Omental fat pad (tissue), 4 donors: ENCODE data around the gene CDYL2. TPM values are rescaled to one million over a fixed set of nuclear protein-coding genes. Genes with fewer than 3 reads are reported as not detected.

ENCODE experiments used
- ATAC-seq: fragments of 150-250 bp; one replicate; pipeline ENCODE4 v1.9.1; 2016; ENCODE audit warnings: mild to moderate bottlenecking, moderate library complexity; ENCODE audit not compliant: low FRiP score
- DNase-seq: peaks from one replicate; pipeline ENCODE4 v3.0.0-alpha.2; 2019; ENCODE audit warnings: low spot score
- total RNA-seq, 4 donors: library from RNA; depleted of rRNA; stranded (reverse); fragments of >200 nt; gene quantifications; one replicate each; pipeline ENCODE4 v1.1.0, GENCODE V29; 2016
- TF ChIP-seq, protein P1 (sequence below), 3 donors: fragments of 450-650 bp; IDR thresholded peaks; one replicate each; pipeline ENCODE4 v1.5.1; 2016 to 2017; ENCODE audit warnings: antibody characterized with exemption in 3 of 3, mild to moderate bottlenecking in 3 of 3, moderate library complexity in 2 of 3

CDYL2 gene
- total RNA-seq, 4 donors from 2014 or later: 5.9 to 8.8 (median 6.6) TPM

DNA sequence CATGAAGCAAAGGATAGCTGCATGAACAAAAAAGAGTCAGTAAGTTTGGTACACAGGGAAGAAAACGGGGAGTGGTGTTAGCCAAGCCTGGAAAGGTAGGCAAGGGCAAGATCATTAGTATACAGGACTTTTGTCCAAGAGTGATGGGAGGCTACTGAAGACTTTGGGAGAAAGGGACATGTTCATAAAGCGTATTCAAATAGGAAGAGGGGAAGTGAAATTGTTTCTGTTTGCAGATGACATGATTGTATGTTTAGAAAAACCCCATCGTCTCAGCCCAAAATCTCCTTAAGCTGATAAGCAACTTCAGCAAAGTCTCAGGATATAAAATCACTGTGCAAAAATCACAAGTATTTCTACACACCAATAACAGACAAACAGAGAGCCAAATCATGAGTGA, 19.4 kb downstream of the CDYL2 start:
- TF ChIP-seq, protein P1, sequence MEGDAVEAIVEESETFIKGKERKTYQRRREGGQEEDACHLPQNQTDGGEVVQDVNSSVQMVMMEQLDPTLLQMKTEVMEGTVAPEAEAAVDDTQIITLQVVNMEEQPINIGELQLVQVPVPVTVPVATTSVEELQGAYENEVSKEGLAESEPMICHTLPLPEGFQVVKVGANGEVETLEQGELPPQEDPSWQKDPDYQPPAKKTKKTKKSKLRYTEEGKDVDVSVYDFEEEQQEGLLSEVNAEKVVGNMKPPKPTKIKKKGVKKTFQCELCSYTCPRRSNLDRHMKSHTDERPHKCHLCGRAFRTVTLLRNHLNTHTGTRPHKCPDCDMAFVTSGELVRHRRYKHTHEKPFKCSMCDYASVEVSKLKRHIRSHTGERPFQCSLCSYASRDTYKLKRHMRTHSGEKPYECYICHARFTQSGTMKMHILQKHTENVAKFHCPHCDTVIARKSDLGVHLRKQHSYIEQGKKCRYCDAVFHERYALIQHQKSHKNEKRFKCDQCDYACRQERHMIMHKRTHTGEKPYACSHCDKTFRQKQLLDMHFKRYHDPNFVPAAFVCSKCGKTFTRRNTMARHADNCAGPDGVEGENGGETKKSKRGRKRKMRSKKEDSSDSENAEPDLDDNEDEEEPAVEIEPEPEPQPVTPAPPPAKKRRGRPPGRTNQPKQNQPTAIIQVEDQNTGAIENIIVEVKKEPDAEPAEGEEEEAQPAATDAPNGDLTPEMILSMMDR (IDR thresholded peaks at IDR 0.05): no peak
- no peak for DNase-seq
- ATAC-seq: no peak

DNA sequence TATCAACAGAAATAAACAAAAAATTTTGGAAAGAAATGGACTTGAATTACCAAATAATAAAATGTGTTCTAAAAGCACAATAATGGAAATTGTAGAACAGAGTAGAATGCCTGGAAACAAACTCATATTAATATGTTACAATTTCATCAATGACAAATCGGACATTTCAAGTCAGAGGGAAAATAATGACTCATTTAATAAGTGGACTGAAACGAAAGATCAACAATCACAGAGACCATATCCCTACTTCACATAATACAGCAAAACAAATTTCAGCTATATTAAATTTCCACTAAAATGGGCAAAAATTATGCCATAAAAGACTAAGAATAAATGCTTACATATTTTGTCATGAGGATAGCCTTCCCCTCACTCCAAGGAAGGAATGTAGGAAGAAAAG, 25.7 kb downstream of the CDYL2 start:
- TF ChIP-seq, protein P1 (IDR thresholded peaks at IDR 0.05): no peak
- no peak for DNase-seq
- no peak for ATAC-seq

DNA sequence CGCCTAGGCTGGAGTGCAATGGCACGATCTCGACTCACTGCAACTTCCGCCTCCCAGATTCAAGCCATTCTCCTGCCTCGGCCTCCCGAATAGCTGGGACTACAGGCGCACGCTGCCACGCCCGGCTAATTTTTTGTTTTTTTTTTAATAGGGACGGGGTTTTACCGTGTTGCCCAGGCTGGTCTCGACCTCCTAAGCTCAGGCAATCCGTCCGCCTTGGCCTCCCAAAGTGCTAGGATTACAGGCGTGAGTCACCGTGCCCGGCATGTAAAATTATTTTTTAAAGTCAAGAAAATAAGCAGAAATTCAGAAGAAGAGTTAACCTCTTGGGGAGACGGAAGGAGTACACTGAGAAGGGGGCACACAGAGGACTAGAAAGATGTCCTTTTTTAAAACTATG, 27.5 kb downstream of the CDYL2 start:
- TF ChIP-seq, protein P1 (IDR thresholded peaks at IDR 0.05): no peak
- no peak for ATAC-seq
- DNase-seq: no peak

DNA sequence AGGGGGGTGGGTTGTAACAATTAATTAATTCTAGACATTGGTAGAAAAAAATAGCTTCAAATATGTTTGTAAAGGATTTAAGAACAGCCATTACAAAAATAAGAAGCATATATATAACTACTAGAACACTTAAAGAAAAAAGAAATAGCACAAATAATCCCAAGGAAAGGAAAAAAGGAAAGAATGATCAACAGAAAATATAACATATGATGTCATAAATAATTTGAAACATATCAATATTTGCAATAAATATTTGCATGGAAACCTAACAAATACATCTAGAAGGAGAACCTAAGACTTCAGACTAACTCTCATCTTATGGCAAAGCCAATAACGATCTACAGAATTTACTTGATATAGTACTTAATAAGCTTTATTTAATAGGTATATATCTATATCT, 28.9 kb downstream of the CDYL2 start:
- DNase-seq: no peak
- TF ChIP-seq, protein P1 (IDR thresholded peaks at IDR 0.05): no peak

DNA sequence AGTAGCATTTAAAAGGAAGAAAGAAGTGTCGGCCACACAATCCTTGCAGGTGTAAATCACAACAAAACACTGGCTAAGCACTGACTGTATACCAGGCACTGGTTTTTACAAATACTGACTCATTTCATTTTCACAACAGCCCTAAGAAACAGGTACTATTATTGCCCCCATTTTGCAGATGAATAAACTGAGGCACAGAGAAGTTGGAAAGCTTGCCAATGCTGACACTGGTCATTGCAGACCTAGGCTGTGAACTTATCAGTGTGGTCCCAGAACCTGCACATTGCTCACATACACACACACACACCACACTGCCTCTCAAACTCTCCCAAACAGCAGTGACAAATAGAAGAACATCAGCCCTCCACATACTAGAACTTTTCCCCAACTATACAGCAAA, 37.6 kb downstream of the CDYL2 start:
- ATAC-seq (no peak), DNase-seq (no peak)
- TF ChIP-seq, protein P1 (IDR thresholded peaks at IDR 0.05): no peak

More for the DNA sequence above, 28.9 kb downstream of the CDYL2 start:
- no peak for ATAC-seq

DNA sequence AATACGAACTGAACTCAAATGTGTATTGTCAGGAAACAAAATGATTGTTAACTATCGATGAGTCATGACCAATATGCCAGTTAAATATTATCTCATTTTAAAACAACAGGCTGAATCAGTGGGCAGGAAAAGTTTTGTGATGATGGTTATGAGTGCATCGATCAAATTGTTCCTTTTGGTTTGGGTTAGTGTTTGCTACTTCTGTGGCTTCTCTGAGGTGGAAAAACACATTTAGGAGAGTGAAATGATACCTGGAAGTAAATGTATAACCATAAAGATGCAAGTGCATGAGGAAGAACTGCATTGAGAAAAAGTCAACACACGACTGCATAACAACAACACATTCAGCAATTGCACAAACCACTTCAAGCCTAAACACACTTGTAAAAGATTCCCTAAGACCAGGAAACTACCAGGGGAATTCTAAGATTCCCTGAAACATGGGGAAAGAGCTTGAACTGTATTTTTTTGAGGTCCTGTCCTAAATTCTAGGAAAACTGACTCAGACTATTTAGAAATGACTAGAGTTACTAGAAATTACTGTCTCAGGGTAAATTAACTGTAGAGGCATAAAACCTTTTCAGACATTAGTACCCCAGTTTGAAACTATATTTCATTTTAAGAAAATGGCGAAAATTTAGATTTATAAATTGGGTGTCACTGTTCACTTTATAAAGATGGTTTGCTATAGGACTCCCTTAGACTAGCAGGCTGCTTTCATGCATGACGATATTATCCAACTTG, 44.8 kb downstream of the CDYL2 start:
- no peak for DNase-seq
- TF ChIP-seq, protein P1 (IDR thresholded peaks at IDR 0.05): no peak
- ATAC-seq: no peak

DNA sequence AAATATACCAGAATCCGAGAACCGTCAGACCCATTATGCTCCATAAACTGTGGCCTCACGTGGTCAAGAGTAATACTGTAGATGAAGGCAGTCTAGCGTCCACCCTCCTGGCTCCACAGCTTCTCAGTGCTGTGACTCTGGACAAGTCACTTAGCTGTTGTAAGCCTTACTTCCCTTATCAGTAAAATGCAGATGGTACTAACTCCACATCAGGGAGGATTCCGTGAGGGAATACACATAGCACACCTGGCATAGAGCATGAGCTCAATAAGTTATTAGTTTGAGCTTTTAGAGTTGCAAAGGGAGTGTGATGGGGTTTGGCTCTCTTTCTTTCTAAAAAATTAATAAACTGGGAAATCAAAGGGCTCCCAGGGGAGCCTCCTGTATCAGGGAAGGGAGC, 49.9 kb downstream of the CDYL2 start:
- ATAC-seq: no peak
- TF ChIP-seq, protein P1 (IDR thresholded peaks at IDR 0.05): no peak
- no peak for DNase-seq
